Smooth muscle cell (in vitro differentiated cells): ENCODE data around the gene TUBGCP2. TPM values are rescaled to one million over a fixed set of nuclear protein-coding genes. Genes with fewer than 3 reads are reported as not detected.

Experiments used
- DNase-seq: peaks from one replicate; lab custom pipeline; 2025; ENCODE audit not compliant: unreplicated experiment; lab: John Stamatoyannopoulos, UW
- H2AFZ ChIP-seq: fragments of 200-600 bp; sonication (generic); 2 replicates; pipeline ENCODE4 v1.6.0; 2016; ENCODE audit warnings: antibody characterized with exemption, low read depth, mild to moderate bottlenecking
- H3F3A ChIP-seq: fragments of 200-600 bp; sonication (generic); 2 replicates; pipeline ENCODE4 v1.6.0; 2017; ENCODE audit warnings: antibody characterized with exemption, low read depth
- H3K27ac ChIP-seq: fragments of 200-600 bp; sonication (generic); 2 replicates; pipeline ENCODE4 v1.5.1; 2016; ENCODE audit warnings: low read depth, mild to moderate bottlenecking
- H3K27me3 ChIP-seq: fragments of 200-600 bp; sonication (generic); 2 replicates; pipeline ENCODE4 v1.6.1; 2016; ENCODE audit warnings: low read depth, mild to moderate bottlenecking
- H3K36me3 ChIP-seq: fragments of 200-600 bp; sonication (generic); 2 replicates; pipeline ENCODE4 v1.5.1; 2016; ENCODE audit warnings: low read depth
- H3K4me1 ChIP-seq: fragments of 200-600 bp; sonication (generic); 2 replicates; pipeline ENCODE4 v1.5.1; 2016; ENCODE audit warnings: low read depth
- H3K4me2 ChIP-seq: fragments of 200-600 bp; sonication (generic); 2 replicates; pipeline ENCODE4 v1.6.0; 2016; ENCODE audit warnings: mild to moderate bottlenecking
- H3K4me3 ChIP-seq: fragments of 200-600 bp; sonication (generic); 2 replicates; pipeline ENCODE4 v1.5.1; 2016; ENCODE audit warnings: mild to moderate bottlenecking
- H3K79me2 ChIP-seq: fragments of 200-600 bp; sonication (generic); 2 replicates; pipeline ENCODE4 v1.6.0; 2016; ENCODE audit warnings: low read depth, mild to moderate bottlenecking
- H3K9ac ChIP-seq: fragments of 200-600 bp; sonication (generic); 2 replicates; pipeline ENCODE4 v1.6.0; 2016; ENCODE audit warnings: low read depth
- H3K9me3 ChIP-seq: fragments of 200-600 bp; sonication (generic); replicated peaks from 2 replicates; pipeline ENCODE4 v1.5.1; 2016; ENCODE audit warnings: low read depth
- H4K20me1 ChIP-seq: fragments of 200-600 bp; sonication (generic); 2 replicates; pipeline ENCODE4 v1.6.0; 2016; ENCODE audit warnings: low read depth
- CTCF ChIP-seq: fragments of 200-600 bp; sonication (generic); IDR thresholded peaks from 2 replicates; pipeline ENCODE4 v1.5.1; 2017; ENCODE audit warnings: borderline replicate concordance, mild to moderate bottlenecking, antibody characterized with exemption; ENCODE audit not compliant: insufficient read depth, poor library complexity, severe bottlenecking
- WGBS: methylation state at CpG from one replicate; pipeline ENCODE4 v1.1.7; 2016; ENCODE audit warnings: low lambda C conversion rate; 5-methylcytosine and 5-hydroxymethylcytosine counted together
- polyA plus RNA-seq: library from polyadenylated mRNA; unstranded; fragments of >200 nt; fragmentation: Nextera tagmentation; extraction: Ambion mirVana; gene quantifications from 2 replicates; pipeline ENCODE4 v1.2.1, GENCODE V29; 2016
- total RNA-seq: library from RNA; depleted of rRNA; stranded (reverse); fragments of >200 nt; gene quantifications from 2 replicates; pipeline ENCODE4 v1.2.3, GENCODE V29; 2014

The TUBGCP2 gene
- total and polyA plus RNA-seq, 2 experiments from 2014 or later, result 39.5 to 40.5 TPM

GRCh38 chr10:133277277-133277992, 31.2 kb downstream of the TUBGCP2 start:
- no peaks in the 10 kb centered on the region for H3K79me2 ChIP-seq
- H3K4me1 ChIP-seq, result peaks cover 12% of the 10 kb centered on the region
- DNase-seq, result no peak
- no peak overlapping the region for H3K9ac ChIP-seq
- 85% methylated on average over 23 of the region's 25 CpGs for WGBS
- H3K36me3 ChIP-seq, result no peaks in the 10 kb centered on the region
- no peak for TF ChIP-seq CTCF
- H3K4me3 ChIP-seq, result no peak overlapping the region
- H3K9me3 ChIP-seq, result no peaks in the 10 kb centered on the region
- H3K27ac ChIP-seq, result peak overlapping the region; percentile 68
- H2AFZ ChIP-seq, result no peak overlapping the region
- peaks cover 14% of the 10 kb centered on the region for H4K20me1 ChIP-seq
- H3F3A ChIP-seq, result peaks cover 4% of the 10 kb centered on the region
- H3K4me2 ChIP-seq, result peak overlapping the region; percentile 12
- H3K27me3 ChIP-seq, result peaks cover 23% of the 10 kb centered on the region

GRCh38 chr10:133276435-133277201, 32.1 kb downstream of the TUBGCP2 start, which contains the start of gene ADAM8:
TSS of gene ADAM8 (minus strand) at chr10:133276868. CDS start at chr10:133276817, 51 bp downstream.
- DNase-seq, result no peak
- H3K27ac ChIP-seq, result peak within 1 kb of the TSS; percentile 68
- H3K4me2 ChIP-seq, result peak within 1 kb of the TSS; percentile 59

GRCh38 chr10:133276100-133276434, 32.6 kb downstream of the TUBGCP2 start:
- Histone ChIP-seq H3K9me3 (no peaks in the 10 kb centered on the region), H3K4me2 (peak overlapping the region; percentile 59), H3K9ac (no peak overlapping the region), H2AFZ (no peak overlapping the region), H4K20me1 (peaks cover 14% of the 10 kb centered on the region), H3K4me1 (peaks cover 12% of the 10 kb centered on the region), H3K4me3 (no peak overlapping the region), H3K27ac (no peak overlapping the region), H3K36me3 (no peaks in the 10 kb centered on the region), H3K79me2 (no peaks in the 10 kb centered on the region), H3F3A (peaks cover 4% of the 10 kb centered on the region), H3K27me3 (peaks cover 23% of the 10 kb centered on the region)
- TF ChIP-seq CTCF, result no peak
- 62% methylated on average over 6 of the region's 6 CpGs for WGBS
- no peak for DNase-seq

More at GRCh38 chr10:133276435-133277201, 32.1 kb downstream of the TUBGCP2 start, which contains the start of gene ADAM8:
- Histone ChIP-seq H3F3A (peaks cover 4% of the 10 kb centered on the region), H3K27me3 (peaks cover 23% of the 10 kb centered on the region), H3K4me3 (no peak within 1 kb of the TSS), H2AFZ (no peak within 1 kb of the TSS), H3K9ac (no peak within 1 kb of the TSS), H3K79me2 (no peaks in the 10 kb centered on the region), H3K36me3 (no peaks in the 10 kb centered on the region), H4K20me1 (peaks cover 14% of the 10 kb centered on the region), H3K4me1 (peaks cover 12% of the 10 kb centered on the region), H3K9me3 (no peaks in the 10 kb centered on the region)
- no peak for TF ChIP-seq CTCF
- WGBS, result 17% methylated on average over 42 of the region's 63 CpGs
